ENCODE results near the gene MYPOP.

- TF ChIP-seq CTCF (IDR thresholded peaks at IDR 0.05; ENCODE audit: poor library complexity) (no peak), EZH2 (IDR thresholded peaks at IDR 0.05; ENCODE audit: borderline replicate concordance) (no peak), EZH2phosphoT487 (IDR thresholded peaks at IDR 0.05; ENCODE audit: low read depth, severe bottlenecking, unreplicated experiment) (no peak)
These were observed 22.4 kb downstream of the MYPOP start for GRCh38 chr19:45879971-45880370.

Data from hepatocyte (in vitro differentiated cells).